ENCODE measurements around the gene TANGO2. TPM values are rescaled to one million over a fixed set of nuclear protein-coding genes. Genes with fewer than 3 reads are reported as not detected.

TANGO2 gene
- total and polyA plus RNA-seq, 9 of the 15 experiments (the other 6 are each of a cell fraction or from before 2014, with no cell fraction given), result 15.5 to 94.9 (median 70.1) TPM

GRCh38 chr22:20099099-20099711 lies 78.3 kb downstream of the TANGO2 start (continued):
- TF ChIP-seq ZNF398 (CRISPR knock-in tag; IDR thresholded peaks at IDR 0.05) (no peak), ZNF282 (CRISPR knock-in tag; IDR thresholded peaks at IDR 0.05) (peak; percentile 78; the same call in 1 of the 2 replicates), SMAD3 (CRISPR knock-in tag; conservative IDR thresholded peaks at IDR 0.05) (no peak), SETDB1 (IDR thresholded peaks at IDR 0.05; ENCODE audit: low read length) (peak; percentile 15), TEAD1 (CRISPR knock-in tag; IDR thresholded peaks at IDR 0.05) (no peak), NFIC (IDR thresholded peaks at IDR 0.05) (no peak), ZC3H4 (CRISPR knock-in tag; IDR thresholded peaks at IDR 0.05; ENCODE audit: borderline replicate concordance) (0 out of 2 replicates have a peak, but pooled peaks have one; percentile 81), RBFOX2 (IDR thresholded peaks at IDR 0.05; ENCODE audit: low read depth, low read length) (0 out of 2 replicates have a peak, but pooled peaks have one; percentile 21), HSF4 (CRISPR knock-in tag; IDR thresholded peaks at IDR 0.05; ENCODE audit: borderline replicate concordance) (no peak), ZNF592 (IDR thresholded peaks at IDR 0.05) (no peak), ZNF57 (CRISPR knock-in tag; IDR thresholded peaks at IDR 0.05) (no peak), ELF1 (tag; IDR thresholded peaks at IDR 0.05) (no peak), ZNF551 (CRISPR knock-in tag; IDR thresholded peaks at IDR 0.05) (no peak), PHB (CRISPR knock-in tag; IDR thresholded peaks at IDR 0.05) (0 out of 2 replicates have a peak, but pooled peaks have one; percentile 5), ZFP30 (CRISPR knock-in tag; IDR thresholded peaks at IDR 0.05; ENCODE audit: borderline replicate concordance) (no peak), ZNF639 (CRISPR knock-in tag; conservative IDR thresholded peaks at IDR 0.05 in 1 of 2, IDR thresholded peaks at IDR 0.05 in 1 of 2) (peak in 1 of 2 experiments; percentile 93; a peak in 1 of 4 replicates), MAX (CRISPR knock-in tag; IDR thresholded peaks at IDR 0.05) (peak; percentile 59), KLF10 (CRISPR knock-in tag; IDR thresholded peaks at IDR 0.05) (no peak), CAMTA2 (CRISPR knock-in tag; conservative IDR thresholded peaks at IDR 0.05) (no peak), XRCC3 (IDR thresholded peaks at IDR 0.05) (no peak), POLR2AphosphoS5 (IDR thresholded peaks at IDR 0.05; ENCODE audit: control insufficient read depth, insufficient read depth, low read depth, low read length) (0 out of 2 replicates have a peak, but pooled peaks have one; percentile 10)

All from K562 (cell line).